HG02763 (cell line): ENCODE data around the gene ESRRA.
A peak's percentile ranks its signal among the peaks of the same experiment; 100 is the strongest.

Experiments
- ATAC-seq: cut with Tn5 transposase; IDR thresholded peaks from one replicate; pipeline ENCODE4 v1.9.1; 2021; ENCODE audit warnings: mild to moderate bottlenecking, moderate library complexity; ENCODE audit not compliant: unreplicated experiment

The ESRRA gene

GRCh38 chr11:64305075-64305690 lies at the start of gene ESRRA:
TSS of gene ESRRA (plus strand) at chr11:64305524. CDS start at chr11:64307180, 1,656 bp downstream.
- ATAC-seq, result peak; percentile 75

- no peak for ATAC-seq
These were observed 49.0 kb upstream of the ESRRA start for GRCh38 chr11:64256300-64256699.

GRCh38 chr11:64258356-64258755 lies 47.0 kb upstream of the ESRRA start:
- ATAC-seq, result no peak

GRCh38 chr11:64258946-64259532 lies 46.3 kb upstream of the ESRRA start:
- ATAC-seq, result no peak

- ATAC-seq, result no peak
These were observed 45.7 kb upstream of the ESRRA start for GRCh38 chr11:64259533-64260067.

- ATAC-seq, result no peak
These were observed 45.1 kb upstream of the ESRRA start for GRCh38 chr11:64260147-64260708.

GRCh38 chr11:64261556-64262080 lies 43.7 kb upstream of the ESRRA start:
- no peak for ATAC-seq

GRCh38 chr11:64262271-64263002 lies 42.9 kb upstream of the ESRRA start:
- ATAC-seq, result no peak

- no peak for ATAC-seq
These were observed 42.0 kb upstream of the ESRRA start for GRCh38 chr11:64263021-64263946.

- ATAC-seq, result no peak
These were observed 41.4 kb upstream of the ESRRA start for GRCh38 chr11:64263947-64264317.

- no peak for ATAC-seq
These were observed 40.9 kb upstream of the ESRRA start for GRCh38 chr11:64264371-64264852.

GRCh38 chr11:64265176-64266160 lies 39.9 kb upstream of the ESRRA start:
- no peak for ATAC-seq

- ATAC-seq, result no peak
These were observed 39.0 kb upstream of the ESRRA start for GRCh38 chr11:64266339-64266738.

GRCh38 chr11:64267207-64267945 lies 37.9 kb upstream of the ESRRA start:
- ATAC-seq, result no peak

- no peak for ATAC-seq
These were observed 37.1 kb upstream of the ESRRA start for GRCh38 chr11:64268025-64268892.

GRCh38 chr11:64268893-64269539 lies 36.3 kb upstream of the ESRRA start:
- ATAC-seq, result peak; percentile 10
